Gastroesophageal sphincter (tissue), 4 donors: ENCODE data around the gene SEC24D. TPM values are rescaled to one million over a fixed set of nuclear protein-coding genes. Genes with fewer than 3 reads are reported as not detected.

Experiments
- ATAC-seq: fragments of 150-250 bp; one replicate; pipeline ENCODE4 v1.9.1; 2016; ENCODE audit warnings: mild to moderate bottlenecking, moderate library complexity
- H3K27ac ChIP-seq, 4 donors: fragments of 200-600 bp; sonication (generic) in 3 of 4; 1 replicate in 3 of 4; 2 replicates in 1 of 4; pipeline ENCODE4 v1.5.1; 2016 to 2019
- H3K27me3 ChIP-seq: fragments of 200-600 bp; sonication (generic); one replicate; pipeline ENCODE4 v1.5.1; 2019
- H3K36me3 ChIP-seq, 2 donors: fragments of 200-600 bp; sonication (generic); one replicate each; pipeline ENCODE4 v1.5.1; 2019; ENCODE audit warnings: control low read depth in 1 of 2
- H3K4me1 ChIP-seq, 3 donors: fragments of 200-600 bp; sonication (generic); 1 replicate in 2 of 3; 2 replicates in 1 of 3; pipeline ENCODE4 v1.5.1; 2016 to 2019; ENCODE audit warnings: control low read depth in 2 of 3
- H3K4me3 ChIP-seq, 2 donors: fragments of 200-600 bp; sonication (generic); one replicate each; pipeline ENCODE4 v1.5.1; 2019; ENCODE audit warnings: mild to moderate bottlenecking in 1 of 2, moderate library complexity in 1 of 2
- H3K9me3 ChIP-seq, 3 donors: fragments of 200-600 bp; sonication (generic); one replicate each; pipeline ENCODE4 v1.5.1; 2017 to 2019; ENCODE audit warnings: control low read depth in 2 of 3
- EP300 ChIP-seq: sonication (generic); formaldehyde crosslinking; IDR thresholded peaks from one replicate; pipeline ENCODE4 v1.6.1; 2017; ENCODE audit warnings: antibody characterized with exemption, mild to moderate bottlenecking
- POLR2A ChIP-seq, 2 donors: fragments of 450-650 bp; IDR thresholded peaks; one replicate each; pipeline ENCODE4 v1.6.1; 2017; ENCODE audit warnings: antibody characterized with exemption in 2 of 2, mild to moderate bottlenecking in 2 of 2, moderate library complexity in 1 of 2
- POLR2AphosphoS5 ChIP-seq: sonication (generic); formaldehyde crosslinking; IDR thresholded peaks from one replicate; pipeline ENCODE4 v1.6.1; 2017; ENCODE audit warnings: antibody characterized with exemption
- WGBS, 2 donors: methylation state at CpG; one replicate each; pipeline ENCODE4 v1.1.5; 2018; ENCODE audit warnings: low coverage in 1 of 2; 5-methylcytosine and 5-hydroxymethylcytosine counted together
- total RNA-seq, 4 donors: library from RNA; depleted of rRNA; stranded (reverse); fragments of >200 nt; gene quantifications; one replicate each; pipeline ENCODE4 v1.1.0, GENCODE V29; 2016
- TF ChIP-seq, protein P1 (sequence below), 4 experiments: fragments of 200-600 bp in 2 of 4; fragments of 450-650 bp in 2 of 4; sonication (generic) in 1 of 4; IDR thresholded peaks; one replicate each; pipeline ENCODE4 v1.5.1; 2017 to 2019; ENCODE audit warnings: antibody characterized with exemption in 4 of 4, mild to moderate bottlenecking in 2 of 4, moderate library complexity in 2 of 4

SEC24D gene
- total RNA-seq, 4 donors from 2014 or later = 29.3 to 40.9 (median 33.2) TPM

DNA sequence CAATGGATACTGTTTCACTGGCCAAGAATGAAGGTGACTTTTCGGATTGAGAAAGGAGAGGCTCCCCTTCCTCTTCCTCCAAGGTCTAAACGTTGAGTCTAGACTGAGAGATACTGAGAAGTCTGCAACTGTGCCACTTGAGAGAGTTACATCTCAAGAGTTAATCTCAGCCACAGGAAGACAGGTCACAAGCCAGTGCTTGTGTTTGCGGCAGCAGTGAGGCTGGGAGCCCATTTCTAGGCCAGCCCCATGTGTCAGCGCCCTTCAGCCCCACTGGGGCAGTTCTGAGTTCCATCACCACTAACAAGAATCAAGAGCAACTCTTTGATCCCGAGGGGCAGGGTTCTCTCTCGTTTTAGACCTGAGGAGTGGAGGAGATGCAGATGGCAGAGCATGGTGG, 7.3 kb upstream of the SEC24D start:
- no peaks in the 10 kb centered on the region for H3K36me3 ChIP-seq
- no peaks in the 10 kb centered on the region for H3K4me1 ChIP-seq
- ATAC-seq = no peak
- no peak overlapping the region for H3K4me3 ChIP-seq
- H3K9me3 ChIP-seq = no peaks in the 10 kb centered on the region
- H3K27ac ChIP-seq = no peak overlapping the region
- TF ChIP-seq POLR2AphosphoS5 = no peak
- 73 to 83% methylated on average over 1 to 3 of the region's 6 CpGs for WGBS, 2 donors
- H3K27me3 ChIP-seq = no peaks in the 10 kb centered on the region

DNA sequence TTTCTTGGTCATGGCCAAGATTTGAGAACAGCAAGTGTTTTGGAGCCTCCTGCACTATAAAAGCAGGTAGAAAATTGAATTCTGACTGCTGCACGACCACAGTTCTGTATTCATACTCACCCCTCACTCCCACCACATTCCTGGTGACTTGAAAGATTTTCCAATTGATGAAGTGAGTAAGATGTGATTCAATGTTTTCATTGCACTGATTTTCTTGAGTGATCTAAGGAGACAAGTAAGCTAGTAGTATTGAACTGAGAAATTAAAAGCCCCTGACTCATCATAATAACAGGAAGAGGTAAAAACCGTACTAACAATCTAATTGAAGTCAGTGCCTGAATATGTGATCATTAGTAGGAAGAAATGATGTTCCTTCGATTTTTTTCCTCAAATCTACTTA, 6.1 kb upstream of the SEC24D start:
- H3K4me3 ChIP-seq = no peak overlapping the region
- H3K4me1 ChIP-seq = peaks cover 0 to under 1% (median 0%) of the 10 kb centered on the region in 3 donors
- H3K9me3 ChIP-seq = no peaks in the 10 kb centered on the region
- no peak for ATAC-seq
- WGBS, 2 donors = 63 to 77% methylated on average over 3 of the region's 3 CpGs
- TF ChIP-seq POLR2AphosphoS5 = no peak
- TF ChIP-seq EP300 = no peak
- TF ChIP-seq, protein P1, sequence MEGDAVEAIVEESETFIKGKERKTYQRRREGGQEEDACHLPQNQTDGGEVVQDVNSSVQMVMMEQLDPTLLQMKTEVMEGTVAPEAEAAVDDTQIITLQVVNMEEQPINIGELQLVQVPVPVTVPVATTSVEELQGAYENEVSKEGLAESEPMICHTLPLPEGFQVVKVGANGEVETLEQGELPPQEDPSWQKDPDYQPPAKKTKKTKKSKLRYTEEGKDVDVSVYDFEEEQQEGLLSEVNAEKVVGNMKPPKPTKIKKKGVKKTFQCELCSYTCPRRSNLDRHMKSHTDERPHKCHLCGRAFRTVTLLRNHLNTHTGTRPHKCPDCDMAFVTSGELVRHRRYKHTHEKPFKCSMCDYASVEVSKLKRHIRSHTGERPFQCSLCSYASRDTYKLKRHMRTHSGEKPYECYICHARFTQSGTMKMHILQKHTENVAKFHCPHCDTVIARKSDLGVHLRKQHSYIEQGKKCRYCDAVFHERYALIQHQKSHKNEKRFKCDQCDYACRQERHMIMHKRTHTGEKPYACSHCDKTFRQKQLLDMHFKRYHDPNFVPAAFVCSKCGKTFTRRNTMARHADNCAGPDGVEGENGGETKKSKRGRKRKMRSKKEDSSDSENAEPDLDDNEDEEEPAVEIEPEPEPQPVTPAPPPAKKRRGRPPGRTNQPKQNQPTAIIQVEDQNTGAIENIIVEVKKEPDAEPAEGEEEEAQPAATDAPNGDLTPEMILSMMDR (IDR thresholded peaks at IDR 0.05) = no peak
- TF ChIP-seq POLR2A (IDR thresholded peaks at IDR 0.05) = no peak
- no peaks in the 10 kb centered on the region for H3K36me3 ChIP-seq
- H3K27ac ChIP-seq = no peak overlapping the region
- H3K27me3 ChIP-seq = no peaks in the 10 kb centered on the region

GRCh38 chr4:118839221-118839927, 3.4 kb upstream of the SEC24D start:
- H3K27me3 ChIP-seq = no peaks in the 10 kb centered on the region
- ATAC-seq = no peak
- 67 to 92% methylated on average over 3 of the region's 3 CpGs for WGBS, 2 donors
- H3K4me3 ChIP-seq = no peak overlapping the region
- H3K36me3 ChIP-seq = no peaks in the 10 kb centered on the region
- H3K27ac ChIP-seq = no peak overlapping the region
- no peak for TF ChIP-seq POLR2A (IDR thresholded peaks at IDR 0.05)
- no peak for TF ChIP-seq POLR2AphosphoS5
- no peak for TF ChIP-seq EP300
- TF ChIP-seq, protein P1 (IDR thresholded peaks at IDR 0.05) = no peak
- H3K4me1 ChIP-seq = peaks cover 3 to 13% (median 4%) of the 10 kb centered on the region in 3 donors
- H3K9me3 ChIP-seq = no peaks in the 10 kb centered on the region

DNA sequence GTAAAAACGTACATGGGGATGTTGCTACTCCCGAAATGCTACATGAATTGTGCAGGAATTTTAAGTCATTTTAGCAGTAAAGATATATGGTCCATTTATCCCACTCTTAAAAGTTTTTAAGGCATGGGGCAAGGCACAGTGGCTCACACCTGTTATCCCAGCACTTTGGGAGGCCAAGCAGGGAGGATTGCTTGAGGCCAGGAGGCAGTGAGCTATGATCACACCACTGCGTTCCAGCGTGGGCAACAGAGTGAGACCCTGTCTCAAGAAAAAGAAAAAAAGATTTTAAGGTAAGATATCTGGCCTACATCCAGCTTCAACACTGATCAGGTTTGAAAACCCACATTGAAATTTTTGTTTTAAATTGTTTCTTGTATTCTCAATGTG, 1.2 kb upstream of the SEC24D start:
- 73 to 74% methylated on average over 4 of the region's 4 CpGs for WGBS, 2 donors
- no peak for TF ChIP-seq POLR2AphosphoS5
- TF ChIP-seq, protein P1 (IDR thresholded peaks at IDR 0.05) = no peak
- no peak for TF ChIP-seq EP300
- TF ChIP-seq POLR2A (IDR thresholded peaks at IDR 0.05) = no peak
- ATAC-seq = no peak
- Histone ChIP-seq H3K36me3 (peaks cover 0 to 12% of the 10 kb centered on the region in 2 donors), H3K27me3 (no peaks in the 10 kb centered on the region), H3K9me3 (no peaks in the 10 kb centered on the region), H3K27ac (peak overlapping the region in 1 of 4 donors; percentile 100), H3K4me1 (peaks cover 3 to 36% (median 4%) of the 10 kb centered on the region in 3 donors), H3K4me3 (no peak overlapping the region)

GRCh38 chr4:118836301-118837120, 585 bp upstream of the SEC24D start:
- Histone ChIP-seq H3K27me3 (no peaks in the 10 kb centered on the region), H3K4me3 (peak overlapping the region; percentile 63 to 88), H3K9me3 (no peaks in the 10 kb centered on the region), H3K27ac (peak overlapping the region; percentile 77 to 100 (median 98)), H3K4me1 (peaks cover 3 to 42% (median 4%) of the 10 kb centered on the region in 3 donors), H3K36me3 (peaks cover 0 to 18% of the 10 kb centered on the region in 2 donors)
- WGBS, 2 donors = 2 to 3% methylated on average over 27 to 29 of the region's 29 CpGs
- no peak for TF ChIP-seq EP300
- no peak for TF ChIP-seq POLR2A (IDR thresholded peaks at IDR 0.05)
- TF ChIP-seq, protein P1 (IDR thresholded peaks at IDR 0.05) = peak in 1 of 4 experiments; percentile 3
- peak; percentile 41 for ATAC-seq
